Stimulated activated CD8-positive, alpha-beta memory T cell treated with anti-CD3 and anti-CD28 coated beads, Interleukin-4, amount 100 ng/mL, for 1 hour (primary cell): ENCODE results near the gene DHX32.
"Not testable (repeated sequence)": the region's sequence is repeated elsewhere in the genome, so short reads cannot be mapped to it uniquely, and the experiment has no call there.

Experiments
- DNase-seq, 2 donors: peaks; one replicate each; pipeline ENCODE4 v3.0.0-alpha.2; 2020; ENCODE audit warnings: low read depth in 2 of 2, low spot score in 1 of 2

The DHX32 gene

DNA sequence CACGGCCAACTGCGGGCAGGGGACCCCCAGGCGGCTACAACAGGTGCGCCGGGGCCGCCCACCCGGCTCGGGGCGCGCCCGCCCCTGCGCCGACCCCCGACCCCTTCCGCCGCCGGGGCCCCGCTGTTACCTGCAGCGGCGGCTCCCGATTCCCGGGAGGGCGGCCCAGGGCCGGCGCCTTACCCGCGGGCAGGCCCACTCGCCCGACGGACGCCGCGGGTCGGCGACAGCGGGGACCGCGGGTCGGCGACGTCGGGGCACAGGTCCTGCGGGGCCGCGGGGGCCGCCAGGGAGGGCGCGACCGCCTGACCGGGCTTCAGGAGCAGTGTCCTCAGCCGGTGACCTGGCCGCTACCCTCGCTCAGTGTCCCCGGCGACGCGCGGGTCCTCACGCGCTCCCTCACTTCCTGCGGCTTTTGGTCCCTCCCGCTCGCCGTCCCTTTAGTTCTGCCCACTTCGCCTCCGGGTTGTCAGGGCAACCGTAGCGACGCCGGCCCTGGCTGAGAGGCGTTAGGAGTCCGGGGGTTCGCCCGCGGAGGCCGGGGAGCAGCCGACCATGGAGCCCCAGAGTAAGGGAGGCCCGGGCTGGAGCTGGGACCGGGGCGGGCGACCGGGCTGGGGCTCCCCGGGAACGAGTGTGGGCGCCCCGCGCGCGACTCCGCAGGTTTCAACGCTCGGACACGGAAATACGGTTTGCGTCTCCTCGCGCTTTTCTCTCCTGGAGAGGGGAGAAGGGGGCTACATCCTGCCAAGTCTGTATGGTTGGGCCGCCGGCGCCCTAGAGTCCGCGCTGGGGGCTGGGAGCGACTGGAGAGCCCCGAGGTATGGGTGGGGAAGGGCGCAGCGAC is 15.2 kb upstream of the DHX32 start, which contains the start of gene FANK1:
Gene FANK1, plus strand, starts transcription at position 477 of the 847 bp plus-strand sequence. Its CDS starts 79 bp downstream, at position 556.
- DNase-seq: peak; percentile 46 to 57

DNA sequence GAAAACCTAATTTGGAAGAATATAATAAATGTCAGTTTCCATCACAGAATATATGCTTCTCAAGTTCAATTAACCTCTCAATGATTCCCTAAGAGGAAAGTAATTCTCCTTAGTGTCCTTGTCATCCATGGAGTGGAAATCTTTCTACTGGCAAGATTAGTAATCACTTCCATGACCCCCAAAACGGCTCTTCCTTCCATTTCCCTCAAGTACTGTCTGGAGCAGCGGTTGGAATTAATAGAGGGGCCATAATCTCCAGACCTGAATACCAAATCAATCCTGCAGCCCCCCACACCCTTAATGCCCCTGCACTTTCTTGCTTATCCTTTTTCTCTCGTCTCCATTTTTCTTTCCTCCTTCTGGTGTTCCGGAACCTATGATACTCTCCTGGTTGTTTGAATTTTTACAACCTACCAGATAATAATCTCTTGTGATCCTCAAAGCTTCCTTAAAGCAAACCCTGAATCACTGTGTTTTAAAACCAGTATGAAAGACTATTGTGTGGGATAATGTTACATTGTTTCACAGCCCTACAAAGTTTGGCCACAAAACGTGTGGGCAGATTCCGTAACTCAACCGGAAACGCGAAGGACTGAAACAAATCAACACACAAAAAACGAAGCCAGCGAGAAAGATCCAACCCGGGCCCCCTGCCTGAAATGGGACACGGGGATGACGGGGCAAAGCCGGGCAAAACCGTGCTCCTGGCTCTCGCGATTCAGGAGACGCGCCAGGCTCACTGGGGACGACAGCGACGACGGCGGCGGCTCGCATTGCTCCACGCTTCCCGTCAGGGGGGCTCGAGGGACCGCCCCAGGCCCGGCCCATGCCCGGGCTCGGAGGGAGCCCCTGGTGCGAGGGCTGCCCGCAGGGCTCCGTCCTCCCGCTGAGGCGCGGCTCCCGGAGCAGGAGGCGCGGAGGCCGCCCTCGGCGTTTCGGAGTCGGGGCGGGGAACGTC is 14.3 kb upstream of the DHX32 start:
- not testable (repeated sequence) for DNase-seq

GRCh38 chr10:125894176-125894575 is 13.1 kb upstream of the DHX32 start:
- DNase-seq: not testable (repeated sequence)

GRCh38 chr10:125892402-125892801 is 11.3 kb upstream of the DHX32 start:
- not testable (repeated sequence) for DNase-seq

DNA sequence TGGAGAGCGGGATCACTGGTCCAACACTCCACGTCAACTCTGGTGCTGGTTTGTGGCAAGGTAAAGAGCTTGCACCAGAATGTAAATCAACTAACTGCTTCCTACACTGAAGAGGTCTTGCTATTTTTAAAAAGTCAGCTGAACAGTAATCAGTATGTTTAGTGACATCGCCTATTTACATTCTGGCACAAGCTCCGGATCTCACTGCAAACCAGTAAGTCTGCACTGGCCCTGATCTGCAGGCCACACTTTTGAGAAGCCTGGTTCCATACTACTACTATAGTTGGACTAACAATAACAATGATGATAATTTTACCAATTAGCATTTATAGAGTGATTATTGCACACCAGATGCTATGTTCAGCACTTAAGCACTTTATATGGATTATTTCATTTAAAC is 8.3 kb upstream of the DHX32 start:
- DNase-seq: not testable (repeated sequence)

DNA sequence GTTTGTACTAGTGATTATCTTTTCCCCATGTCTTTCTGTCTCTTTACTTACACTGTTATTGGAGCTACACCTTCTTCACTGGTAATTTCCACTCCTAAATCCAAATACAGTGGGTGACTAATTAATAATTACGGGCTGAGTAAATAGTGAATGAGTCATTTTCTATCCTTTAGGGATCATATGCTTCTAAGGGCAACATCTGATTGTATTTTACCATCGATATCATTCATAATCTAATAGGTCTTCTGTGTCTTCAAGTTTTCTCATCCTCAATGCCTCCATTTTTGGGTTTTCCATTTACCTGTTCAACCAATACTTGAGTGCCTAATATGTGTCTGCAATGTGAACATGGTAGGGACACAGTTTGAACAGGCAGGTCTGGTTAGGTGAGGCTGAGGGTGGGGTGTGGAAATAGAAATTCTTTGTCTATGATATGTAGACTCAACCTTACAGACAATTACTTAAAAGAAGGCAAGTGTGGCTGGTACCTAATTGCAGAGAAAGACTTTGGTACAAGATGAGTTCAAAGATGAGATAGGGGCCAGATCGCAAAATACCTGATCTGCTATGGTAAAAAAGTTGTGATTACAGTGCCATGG is 5.9 kb upstream of the DHX32 start:
- DNase-seq: no peak

DNA sequence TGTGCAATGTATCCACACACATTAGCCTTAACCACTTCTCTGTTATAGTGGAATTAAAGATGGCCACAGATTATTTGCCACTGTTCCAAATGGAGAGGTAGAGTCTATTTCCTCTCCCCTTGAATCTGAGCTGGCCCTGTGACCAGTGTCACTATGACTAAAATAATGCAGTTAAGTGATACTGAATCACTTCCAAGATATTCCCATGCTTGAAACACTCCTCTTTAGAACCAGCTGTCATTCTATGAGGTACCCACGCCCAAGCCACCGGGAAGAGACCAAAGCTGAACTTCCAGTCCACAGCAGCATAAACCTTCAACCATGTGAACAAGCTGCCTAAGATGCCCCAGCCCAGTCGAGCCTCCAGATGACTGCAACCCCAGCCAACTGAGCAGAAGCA is 2.1 kb upstream of the DHX32 start:
- DNase-seq: no peak

DNA sequence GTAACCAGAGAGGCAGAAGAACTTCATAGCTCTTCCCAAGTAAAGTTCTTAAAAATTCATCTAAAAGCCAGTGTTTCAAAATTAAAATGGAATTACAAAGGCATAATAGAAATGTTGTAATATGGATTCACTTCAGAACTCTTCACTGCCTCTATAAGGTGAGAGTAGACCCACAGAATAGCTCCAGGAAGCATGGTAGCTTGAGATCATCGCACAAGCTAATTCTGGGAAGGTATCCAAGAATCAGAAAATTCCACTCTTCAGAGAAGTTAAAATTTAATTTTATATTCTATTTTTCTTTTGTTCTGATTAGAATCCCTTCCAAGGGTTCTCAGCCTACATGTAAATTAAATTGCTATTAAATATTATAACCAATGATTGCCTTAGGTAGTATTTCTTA is 1.5 kb upstream of the DHX32 start:
- no peak for DNase-seq

DNA sequence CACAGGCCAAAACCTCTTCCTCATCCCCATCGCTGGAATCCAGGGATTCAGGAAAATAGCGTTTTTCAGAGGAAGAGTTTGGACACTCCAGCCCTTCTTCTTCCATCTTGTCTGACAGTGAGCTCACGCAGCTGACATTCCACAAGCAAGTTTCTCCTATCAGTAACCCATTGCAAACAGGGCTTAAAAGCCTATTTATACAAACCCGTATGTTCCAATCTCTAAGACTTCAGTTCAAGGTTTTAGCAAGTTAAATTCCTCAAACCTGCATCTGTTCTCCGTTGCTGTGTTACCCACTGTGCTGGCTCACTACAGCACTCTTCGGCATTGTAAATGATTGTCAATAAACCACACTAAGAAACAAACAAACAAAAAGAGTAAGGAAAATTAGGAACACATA is 373 bp downstream of the DHX32 start:
- DNase-seq: no peak

GRCh38 chr10:125878957-125879835 is 1.9 kb downstream of the DHX32 start:
- no peak for DNase-seq

DNA sequence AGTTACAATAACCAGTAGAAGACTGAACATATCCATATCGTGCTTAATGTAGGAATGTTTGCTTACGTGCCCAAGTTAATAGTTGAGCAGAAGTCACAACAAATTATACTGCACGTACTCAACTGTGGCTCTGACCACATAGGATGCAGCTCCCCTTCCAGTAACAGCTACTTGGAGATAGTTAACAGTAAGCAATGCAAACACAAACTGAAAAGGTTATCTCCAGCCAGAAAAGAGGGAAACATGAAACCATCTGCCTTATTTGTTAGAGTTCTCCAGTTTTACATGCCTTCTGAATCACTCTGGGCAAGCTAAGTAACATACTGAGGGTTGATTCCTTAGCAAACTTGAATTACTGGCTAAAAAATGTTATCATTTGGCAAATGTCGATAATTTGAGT is 9.8 kb downstream of the DHX32 start:
- DNase-seq: no peak

GRCh38 chr10:125868372-125868975 is 12.6 kb downstream of the DHX32 start:
- no peak for DNase-seq

DNA sequence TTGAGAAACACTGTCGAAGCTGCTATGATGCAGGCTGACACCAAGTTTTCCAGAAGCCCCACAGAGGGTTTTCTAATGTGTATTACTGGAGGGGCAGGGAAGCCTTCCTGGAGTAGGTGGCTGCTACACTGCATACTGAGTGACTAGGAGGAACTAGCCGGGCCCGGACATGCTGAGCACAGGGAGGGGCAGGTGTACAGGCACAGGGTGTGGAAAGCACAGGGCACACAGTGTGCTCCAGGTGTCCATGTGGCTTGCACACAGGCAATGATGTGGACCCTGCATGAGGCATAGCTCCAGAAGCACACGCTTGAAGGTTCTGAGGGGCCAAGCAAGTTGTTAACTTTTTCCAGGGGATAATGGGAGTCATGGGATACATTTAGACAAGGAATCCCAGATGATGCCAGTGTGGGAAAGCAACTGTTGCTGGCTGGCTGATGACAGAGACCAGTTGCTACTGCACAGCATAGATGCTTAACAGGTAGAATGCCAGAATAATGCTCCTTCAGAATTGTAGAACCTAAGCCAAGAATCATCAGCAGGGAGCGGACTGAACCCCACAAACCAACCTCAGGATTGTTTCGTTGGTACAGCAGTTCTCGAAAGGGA is 14.6 kb downstream of the DHX32 start:
- DNase-seq: no peak

DNA sequence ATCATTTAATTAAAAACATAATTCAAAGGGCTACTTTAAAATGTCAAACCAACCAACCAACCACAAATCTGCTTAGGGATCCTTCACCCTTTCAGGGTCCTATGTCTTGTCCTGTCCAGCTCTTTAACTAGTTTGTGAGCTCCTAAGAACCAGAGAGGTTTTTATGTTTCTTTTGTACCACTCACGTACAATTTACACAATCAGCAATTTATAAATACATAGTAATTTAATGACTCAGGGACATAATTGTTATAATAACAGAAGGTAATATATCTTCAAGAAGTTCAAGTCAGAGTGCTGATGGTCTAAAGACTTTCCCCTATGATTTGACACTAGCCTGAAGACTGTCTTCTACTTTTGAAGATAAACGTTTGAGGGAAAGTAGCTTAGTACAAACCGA is 16.0 kb downstream of the DHX32 start:
- no peak for DNase-seq

- DNase-seq: no peak
Observed at GRCh38 chr10:125859128-125859817, 21.8 kb downstream of the DHX32 start.

DNA sequence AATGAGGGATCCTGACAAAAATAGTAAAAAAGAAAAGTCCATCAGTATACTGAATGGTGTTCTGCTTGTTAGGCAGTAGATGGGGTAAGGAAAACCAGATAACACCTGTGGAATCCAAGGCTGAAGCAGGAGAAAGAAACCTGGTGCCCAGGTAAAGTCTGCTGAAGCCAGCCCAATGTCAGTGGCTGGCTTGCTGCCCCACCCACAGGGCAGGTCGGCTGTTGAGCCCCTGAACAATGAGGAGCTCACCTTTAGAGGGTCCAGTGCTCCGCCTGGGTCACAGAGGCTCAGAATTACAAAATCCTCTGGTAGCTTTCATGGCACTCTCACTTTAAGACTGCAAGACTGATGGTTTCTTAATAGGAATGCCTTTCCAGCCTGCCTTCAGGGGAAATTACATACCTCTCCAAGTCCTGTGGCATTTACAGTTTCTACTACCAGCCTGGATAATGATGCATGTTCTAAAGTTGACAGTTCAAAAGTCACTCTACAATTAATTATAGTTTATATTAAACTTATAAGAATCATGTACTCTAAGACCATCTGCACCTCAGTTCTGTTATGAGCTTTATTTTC is 23.8 kb downstream of the DHX32 start:
- DNase-seq: no peak

GRCh38 chr10:125852487-125852886 is 28.6 kb downstream of the DHX32 start:
- DNase-seq: no peak
